MM.1S (cell line): ENCODE data around the gene GPR148.
A peak's percentile ranks its signal among the peaks of the same experiment; 100 is the strongest.

Source experiments
- DNase-seq: peaks from one replicate; pipeline ENCODE4 v3.0.0-alpha.2; 2015
- H2AFZ ChIP-seq: fragments of 300-600 bp; sonication (generic); 2 replicates; pipeline ENCODE4 v1.6.0; 2016; ENCODE audit warnings: antibody characterized with exemption, low read length
- H3F3A ChIP-seq: fragments of 300-600 bp; sonication (generic); 2 replicates; pipeline ENCODE4 v1.6.1; 2016; ENCODE audit warnings: mild to moderate bottlenecking, antibody characterized with exemption, low read length, moderate library complexity, mixed read lengths; ENCODE audit not compliant: insufficient read depth
- H3K27ac ChIP-seq: fragments of 300-600 bp; sonication (generic); 2 replicates; pipeline ENCODE4 v1.5.1; 2016; ENCODE audit warnings: mild to moderate bottlenecking, low read length
- H3K27me3 ChIP-seq: fragments of 300-600 bp; sonication (generic); replicated peaks from 2 replicates; pipeline ENCODE4 v1.6.0; 2016; ENCODE audit warnings: low read length; ENCODE audit not compliant: insufficient read depth
- H3K36me3 ChIP-seq: fragments of 300-600 bp; sonication (generic); replicated peaks from 2 replicates; pipeline ENCODE4 v1.6.1; 2016; ENCODE audit warnings: mild to moderate bottlenecking, low read length, mixed read lengths; ENCODE audit not compliant: insufficient read depth
- H3K4me1 ChIP-seq: fragments of 300-600 bp; sonication (generic); 2 replicates; pipeline ENCODE4 v1.6.1; 2016; ENCODE audit warnings: low read length, mixed read lengths
- H3K4me2 ChIP-seq: fragments of 300-600 bp; sonication (generic); 2 replicates; pipeline ENCODE4 v1.6.0; 2016; ENCODE audit warnings: low read depth, low read length
- H3K4me3 ChIP-seq: fragments of 300-600 bp; sonication (generic); 2 replicates; pipeline ENCODE4 v1.5.1; 2016; ENCODE audit warnings: low read length, mixed read lengths
- H3K79me2 ChIP-seq: fragments of 300-600 bp; sonication (generic); 2 replicates; pipeline ENCODE4 v1.6.1; 2016; ENCODE audit warnings: mixed run types, low read length, mixed read lengths
- H3K9ac ChIP-seq: fragments of 300-600 bp; sonication (generic); 2 replicates; pipeline ENCODE4 v1.6.1; 2016; ENCODE audit warnings: low read length, mixed read lengths
- H3K9me2 ChIP-seq: fragments of 300-600 bp; sonication (generic); replicated peaks from 2 replicates; pipeline ENCODE4 v1.6.1; 2016; ENCODE audit warnings: mild to moderate bottlenecking, low read length, mixed read lengths; ENCODE audit not compliant: insufficient read depth
- H3K9me3 ChIP-seq: fragments of 300-600 bp; sonication (generic); replicated peaks from 2 replicates; pipeline ENCODE4 v1.6.1; 2016; ENCODE audit warnings: mild to moderate bottlenecking, low read length, mixed read lengths; ENCODE audit not compliant: insufficient read depth
- H4K20me1 ChIP-seq: fragments of 300-600 bp; sonication (generic); 2 replicates; pipeline ENCODE4 v1.6.1; 2016; ENCODE audit warnings: mild to moderate bottlenecking, low read length, moderate library complexity, mixed read lengths; ENCODE audit not compliant: insufficient read depth
- CTCF ChIP-seq: fragments of 300-600 bp; sonication (generic); IDR thresholded peaks from 2 replicates; pipeline ENCODE4 v1.5.1; 2016; ENCODE audit warnings: antibody characterized with exemption, low read length, mixed read lengths
- EZH2 ChIP-seq: fragments of 300-600 bp; sonication (generic); optimal IDR thresholded peaks from 2 replicates; pipeline ENCODE3; 2017; ENCODE audit warnings: low read depth, mild to moderate bottlenecking, antibody characterized with exemption, low read length, mixed read lengths
- EZH2phosphoT487 ChIP-seq: fragments of 300-600 bp; sonication (generic); IDR thresholded peaks from 2 replicates; pipeline ENCODE4 v1.6.1; 2018; ENCODE audit warnings: antibody characterized with exemption, low read length

Gene GPR148

GRCh38 chr2:130726614-130727180 lies 2.2 kb upstream of the GPR148 start:
- Histone ChIP-seq H3K79me2 (no peaks in the 10 kb centered on the region), H3K36me3 (no peaks in the 10 kb centered on the region), H3K9me3 (no peaks in the 10 kb centered on the region), H3K4me3 (peak overlapping the region; percentile 65), H3K9ac (peak overlapping the region; percentile 67), H3K27ac (peak overlapping the region; percentile 39; the same call in 1 of the 2 replicates), H3K9me2 (no peaks in the 10 kb centered on the region), H3K4me1 (peaks cover 5% of the 10 kb centered on the region; the same call in 1 of the 2 replicates), H3F3A (peaks cover 3% of the 10 kb centered on the region), H2AFZ (peak overlapping the region; percentile 82), H3K4me2 (peak overlapping the region; percentile 83), H4K20me1 (no peaks in the 10 kb centered on the region), H3K27me3 (no peaks in the 10 kb centered on the region)
- no peak for TF ChIP-seq EZH2
- TF ChIP-seq CTCF, result no peak
- TF ChIP-seq EZH2phosphoT487, result no peak
- DNase-seq, result no peak

GRCh38 chr2:130727286-130727924 lies 1.5 kb upstream of the GPR148 start:
- Histone ChIP-seq H3K9me2 (no peaks in the 10 kb centered on the region), H3K9me3 (no peaks in the 10 kb centered on the region), H3K79me2 (no peaks in the 10 kb centered on the region), H3K27ac (peak overlapping the region; percentile 39; the same call in 1 of the 2 replicates), H2AFZ (peak overlapping the region; percentile 82), H3K27me3 (no peaks in the 10 kb centered on the region), H3F3A (peaks cover 3% of the 10 kb centered on the region), H3K4me1 (peaks cover 5% of the 10 kb centered on the region; the same call in 1 of the 2 replicates), H3K4me2 (peak overlapping the region; percentile 83), H3K36me3 (no peaks in the 10 kb centered on the region), H4K20me1 (no peaks in the 10 kb centered on the region), H3K4me3 (peak overlapping the region; percentile 65), H3K9ac (peak overlapping the region; percentile 67)
- TF ChIP-seq EZH2, result no peak
- TF ChIP-seq CTCF, result 0 out of 2 replicates have a peak, but pooled peaks have one; percentile 3
- no peak for TF ChIP-seq EZH2phosphoT487
- peak; percentile 79 for DNase-seq

GRCh38 chr2:130728007-130728454 lies 839 bp upstream of the GPR148 start:
- Histone ChIP-seq H3K4me1 (peaks cover 5% of the 10 kb centered on the region; the same call in 1 of the 2 replicates), H3K79me2 (no peaks in the 10 kb centered on the region), H3K9ac (no peak overlapping the region), H3K27me3 (no peaks in the 10 kb centered on the region), H3F3A (peaks cover 3% of the 10 kb centered on the region), H4K20me1 (no peaks in the 10 kb centered on the region), H2AFZ (peak overlapping the region; percentile 57; the same call in 1 of the 2 replicates), H3K36me3 (no peaks in the 10 kb centered on the region), H3K4me2 (peak overlapping the region; percentile 83; the same call in 1 of the 2 replicates), H3K9me3 (no peaks in the 10 kb centered on the region), H3K4me3 (peak overlapping the region; percentile 65), H3K27ac (peak overlapping the region; percentile 26; the same call in 1 of the 2 replicates), H3K9me2 (no peaks in the 10 kb centered on the region)
- TF ChIP-seq EZH2 (no peak), EZH2phosphoT487 (no peak), CTCF (no peak)
- peak; percentile 10 for DNase-seq
